HEK293 (cell line): Measurements from ENCODE around the gene BAD.

Experiments
- CTCF ChIA-PET: fragments of 350-600 bp; formaldehyde crosslinking; extraction: SDS; loops from one replicate; lab custom pipeline; 2021; ENCODE audit warnings: antibody characterized with exemption; lab: Yijun Ruan, JAX
- POLR2A ChIA-PET: fragments of 300-600 bp; formaldehyde crosslinking; extraction: SDS; loops from one replicate; lab custom pipeline; 2020; ENCODE audit warnings: antibody characterized with exemption, inconsistent platforms; lab: Yijun Ruan, JAX
- H3K27ac ChIP-seq: fragments of 200-500 bp; sonication (Bioruptor generic); 2 replicates; pipeline ENCODE4 v1.5.1; 2014; ENCODE audit warnings: low read depth, low read length, control low read depth, inconsistent platforms; ENCODE audit errors: extremely low read depth
- H3K36me3 ChIP-seq, 2 experiments: fragments of 200-500 bp in 1 of 2; sonication (Bioruptor generic) in 1 of 2; 1 replicate in 1 of 2; 2 replicates in 1 of 2; pipeline ENCODE4 v1.5.1; 2014 to 2017; ENCODE audit warnings: inconsistent platforms in 2 of 2, low read length in 2 of 2; ENCODE audit not compliant: control insufficient read depth in 2 of 2, insufficient read depth in 1 of 2
- H3K4me1 ChIP-seq: fragments of 200-500 bp; sonication (Bioruptor generic); 2 replicates; pipeline ENCODE4 v1.5.1; 2014; ENCODE audit warnings: mild to moderate bottlenecking, low read length, inconsistent platforms; ENCODE audit not compliant: control insufficient read depth, insufficient read depth
- H3K4me3 ChIP-seq: 2 replicates; pipeline ENCODE4 v1.5.1; 2011; ENCODE audit warnings: low read depth, mild to moderate bottlenecking, control low read depth, low read length, moderate library complexity
- H3K9me3 ChIP-seq: fragments of 200-500 bp; sonication (Bioruptor generic); 2 replicates; pipeline ENCODE4 v1.5.1; 2014; ENCODE audit warnings: low read depth, low read length, inconsistent platforms; ENCODE audit not compliant: control insufficient read depth, insufficient read depth
- KLF9 ChIP-seq: fragments of 450-650 bp; formaldehyde crosslinking; IDR thresholded peaks from 2 replicates; pipeline ENCODE4 v1.5.1; 2016; ENCODE audit warnings: missing biosample characterization, missing genetic modification characterization, low read depth
- PBX3 ChIP-seq: sonication (generic); formaldehyde crosslinking; IDR thresholded peaks from 2 replicates; pipeline ENCODE4 v1.8.1; 2022; ENCODE audit warnings: mild to moderate bottlenecking, moderate library complexity, missing genetic modification reagents
- SP7 ChIP-seq: fragments of 450-650 bp; formaldehyde crosslinking; IDR thresholded peaks from 2 replicates; pipeline ENCODE4 v1.5.1; 2016; ENCODE audit warnings: missing biosample characterization, missing genetic modification characterization
- ZBTB11 ChIP-seq: fragments of 450-650 bp; formaldehyde crosslinking; conservative IDR thresholded peaks from 2 replicates; pipeline ENCODE4 v1.5.1; 2016; ENCODE audit warnings: low read depth, missing biosample characterization, missing genetic modification characterization
- ZBTB20 ChIP-seq: fragments of 450-650 bp; formaldehyde crosslinking; IDR thresholded peaks from 2 replicates; pipeline ENCODE4 v1.5.1; 2016; ENCODE audit warnings: missing biosample characterization, missing genetic modification characterization
- ZBTB7A ChIP-seq: fragments of 450-650 bp; formaldehyde crosslinking; IDR thresholded peaks from 2 replicates; pipeline ENCODE4 v1.5.1; 2016; ENCODE audit warnings: low read depth, missing biosample characterization, missing genetic modification characterization
- ZFHX2 ChIP-seq: fragments of 450-650 bp; formaldehyde crosslinking; conservative IDR thresholded peaks from 2 replicates; pipeline ENCODE4 v1.5.1; 2016; ENCODE audit warnings: missing biosample characterization, missing genetic modification characterization
- ZFP3 ChIP-seq: fragments of 450-650 bp; formaldehyde crosslinking; IDR thresholded peaks from 2 replicates; pipeline ENCODE4 v1.5.1; 2016; ENCODE audit warnings: low read depth, missing biosample characterization, missing genetic modification characterization
- ZNF18 ChIP-seq: fragments of 450-650 bp; formaldehyde crosslinking; IDR thresholded peaks from 2 replicates; pipeline ENCODE4 v1.5.1; 2016; ENCODE audit warnings: missing biosample characterization, missing genetic modification characterization
- ZNF239 ChIP-seq: fragments of 450-650 bp; formaldehyde crosslinking; IDR thresholded peaks from 2 replicates; pipeline ENCODE4 v1.5.1; 2016; ENCODE audit warnings: missing biosample characterization, missing genetic modification characterization
- ZNF248 ChIP-seq: fragments of 450-650 bp; formaldehyde crosslinking; IDR thresholded peaks from 2 replicates; pipeline ENCODE4 v1.5.1; 2017; ENCODE audit warnings: missing biosample characterization, missing genetic modification characterization
- ZNF366 ChIP-seq: fragments of 450-650 bp; formaldehyde crosslinking; conservative IDR thresholded peaks from 2 replicates; pipeline ENCODE4 v1.5.1; 2016; ENCODE audit warnings: missing biosample characterization, missing genetic modification characterization
- ZNF394 ChIP-seq: fragments of 450-650 bp; formaldehyde crosslinking; IDR thresholded peaks from 2 replicates; pipeline ENCODE4 v1.5.1; 2016; ENCODE audit warnings: missing biosample characterization, missing genetic modification characterization, mild to moderate bottlenecking, moderate library complexity, borderline replicate concordance
- ZNF48 ChIP-seq: fragments of 450-650 bp; formaldehyde crosslinking; IDR thresholded peaks from 2 replicates; pipeline ENCODE4 v1.5.1; 2016; ENCODE audit warnings: missing biosample characterization, missing genetic modification characterization
- ZNF521 ChIP-seq: fragments of 450-650 bp; formaldehyde crosslinking; IDR thresholded peaks from 2 replicates; pipeline ENCODE4 v1.5.1; 2017; ENCODE audit warnings: missing biosample characterization, mild to moderate bottlenecking, missing genetic modification characterization
- ZNF549 ChIP-seq: fragments of 450-650 bp; IDR thresholded peaks from 2 replicates; pipeline ENCODE4 v1.5.1; 2018; ENCODE audit warnings: missing biosample characterization, missing genetic modification characterization, mild to moderate bottlenecking, inconsistent platforms, moderate library complexity
- ZNF600 ChIP-seq: fragments of 450-650 bp; formaldehyde crosslinking; IDR thresholded peaks from 2 replicates; pipeline ENCODE4 v1.5.1; 2016; ENCODE audit warnings: missing biosample characterization, missing genetic modification characterization
- ZNF629 ChIP-seq: fragments of 450-650 bp; formaldehyde crosslinking; IDR thresholded peaks from 2 replicates; pipeline ENCODE4 v1.5.1; 2017; ENCODE audit warnings: missing biosample characterization, missing genetic modification characterization
- ZNF664 ChIP-seq: fragments of 450-650 bp; formaldehyde crosslinking; IDR thresholded peaks from 2 replicates; pipeline ENCODE4 v1.5.1; 2016; ENCODE audit warnings: missing biosample characterization, missing genetic modification characterization
- ZSCAN30 ChIP-seq: fragments of 450-650 bp; IDR thresholded peaks from 2 replicates; pipeline ENCODE4 v1.5.1; 2018; ENCODE audit warnings: missing biosample characterization, mild to moderate bottlenecking, missing genetic modification characterization, moderate library complexity
- TF ChIP-seq, protein P1 (sequence below): fragments of 450-650 bp; IDR thresholded peaks from 2 replicates; pipeline ENCODE4 v1.5.1; 2018; ENCODE audit warnings: missing biosample characterization, mild to moderate bottlenecking, missing genetic modification characterization
- TF ChIP-seq, protein P2 (sequence below): fragments of 450-650 bp; formaldehyde crosslinking; IDR thresholded peaks from 2 replicates; pipeline ENCODE4 v1.5.1; 2016; ENCODE audit warnings: missing biosample characterization, missing genetic modification characterization

Gene BAD

DNA sequence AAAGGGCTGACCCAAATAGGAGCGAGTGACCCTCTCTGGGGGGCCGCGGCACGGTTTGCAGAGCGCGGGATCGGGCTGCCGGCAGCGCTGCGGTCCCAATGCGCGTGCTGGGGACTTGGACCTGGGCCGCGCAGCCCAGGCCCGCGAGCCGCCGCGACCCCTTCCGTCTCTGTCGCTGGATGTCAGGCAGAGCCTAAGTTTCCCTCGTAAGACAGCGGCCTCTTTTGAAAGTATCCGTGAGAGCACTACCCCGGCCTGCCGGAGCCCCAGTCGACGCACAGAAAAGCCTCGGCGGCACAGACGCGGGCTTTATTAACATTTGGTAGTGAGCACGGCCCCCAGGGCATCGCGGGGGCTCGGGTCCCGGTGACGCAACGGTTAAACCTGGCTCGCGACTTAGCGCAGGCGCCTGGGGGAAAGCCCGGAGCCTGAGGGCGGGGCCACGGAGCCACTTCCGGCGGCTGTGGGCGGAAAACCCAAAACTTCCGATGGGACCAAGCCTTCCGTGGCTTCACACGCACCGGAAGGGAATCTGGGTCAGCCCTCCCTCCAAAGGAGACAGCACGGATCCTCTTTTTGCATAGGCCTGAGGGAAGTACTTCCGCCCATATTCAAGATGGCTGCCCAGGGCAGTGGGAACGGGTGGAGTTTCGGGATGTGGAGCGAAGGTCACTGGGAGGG, 14.8 kb downstream of the BAD start (continued):
- TF ChIP-seq ZNF18 (tag by site-specific recombination) (peak; percentile 92; the same call in 1 of the 2 replicates), ZBTB11 (tag by site-specific recombination) (peak; percentile 98), ZNF239 (no peak), KLF9 (peak; percentile 64), ZNF394 (no peak; the same call in 1 of the 2 replicates), ZFHX2 (tag by site-specific recombination) (peak; percentile 75), PBX3 (CRISPR knock-in tag) (0 out of 2 replicates have a peak, but pooled peaks have one; percentile 34), ZNF549 (tag by site-specific recombination) (no peak), SP7 (peak; percentile 34; the same call in 1 of the 2 replicates), ZNF248 (no peak), ZSCAN30 (tag by site-specific recombination) (peak; percentile 73), ZNF521 (tag by site-specific recombination) (no peak), ZNF366 (tag by site-specific recombination) (peak; percentile 18; the same call in 1 of the 2 replicates)
- TF ChIP-seq, protein P1, sequence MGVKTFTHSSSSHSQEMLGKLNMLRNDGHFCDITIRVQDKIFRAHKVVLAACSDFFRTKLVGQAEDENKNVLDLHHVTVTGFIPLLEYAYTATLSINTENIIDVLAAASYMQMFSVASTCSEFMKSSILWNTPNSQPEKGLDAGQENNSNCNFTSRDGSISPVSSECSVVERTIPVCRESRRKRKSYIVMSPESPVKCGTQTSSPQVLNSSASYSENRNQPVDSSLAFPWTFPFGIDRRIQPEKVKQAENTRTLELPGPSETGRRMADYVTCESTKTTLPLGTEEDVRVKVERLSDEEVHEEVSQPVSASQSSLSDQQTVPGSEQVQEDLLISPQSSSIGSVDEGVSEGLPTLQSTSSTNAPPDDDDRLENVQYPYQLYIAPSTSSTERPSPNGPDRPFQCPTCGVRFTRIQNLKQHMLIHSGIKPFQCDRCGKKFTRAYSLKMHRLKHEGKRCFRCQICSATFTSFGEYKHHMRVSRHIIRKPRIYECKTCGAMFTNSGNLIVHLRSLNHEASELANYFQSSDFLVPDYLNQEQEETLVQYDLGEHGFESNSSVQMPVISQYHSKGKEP (tag by site-specific recombination), result 0 out of 2 replicates have a peak, but pooled peaks have one; percentile 3

- ChIA-PET CTCF (interaction anchor here (0.6 to 6.8 kb wide), 7 partner anchors 17 to 102 kb away, joined by 3 to 81 read pairs (median 5); partner anchors contain the start of genes CATSPERZ, ESRRA and PLCB3), POLR2A (interaction anchor here (0.7 to 7.0 kb wide), 12 partner anchors 11 to 86 kb away, joined by 3 to 96 read pairs (median 12); partner anchors contain the start of genes BAD, ESRRA, FERMT3 and FKBP2)
- Histone ChIP-seq H3K9me3 (no peaks in the 10 kb centered on the region), H3K36me3 (peaks cover 0 to 33% of the 10 kb centered on the region in 2 experiments; a peak in 1 of 3 replicates), H3K27ac (peak overlapping the region; percentile 83), H3K4me3 (peak overlapping the region; percentile 56), H3K4me1 (peaks cover 2% of the 10 kb centered on the region; the same call in 1 of the 2 replicates)
- TF ChIP-seq, protein P2, sequence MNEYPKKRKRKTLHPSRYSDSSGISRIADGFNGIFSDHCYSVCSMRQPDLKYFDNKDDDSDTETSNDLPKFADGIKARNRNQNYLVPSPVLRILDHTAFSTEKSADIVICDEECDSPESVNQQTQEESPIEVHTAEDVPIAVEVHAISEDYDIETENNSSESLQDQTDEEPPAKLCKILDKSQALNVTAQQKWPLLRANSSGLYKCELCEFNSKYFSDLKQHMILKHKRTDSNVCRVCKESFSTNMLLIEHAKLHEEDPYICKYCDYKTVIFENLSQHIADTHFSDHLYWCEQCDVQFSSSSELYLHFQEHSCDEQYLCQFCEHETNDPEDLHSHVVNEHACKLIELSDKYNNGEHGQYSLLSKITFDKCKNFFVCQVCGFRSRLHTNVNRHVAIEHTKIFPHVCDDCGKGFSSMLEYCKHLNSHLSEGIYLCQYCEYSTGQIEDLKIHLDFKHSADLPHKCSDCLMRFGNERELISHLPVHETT, result no peak
- TF ChIP-seq ZBTB7A (tag by site-specific recombination), result no peak
- peak; percentile 89 for TF ChIP-seq ZNF600 (tag by site-specific recombination)
- peak; percentile 94 for TF ChIP-seq ZBTB20 (tag by site-specific recombination)
- TF ChIP-seq ZNF629, result no peak
- TF ChIP-seq ZNF48 (tag by site-specific recombination), result no peak
- TF ChIP-seq ZBTB11 (tag by site-specific recombination), result 0 out of 2 replicates have a peak, but pooled peaks have one; percentile 11
- TF ChIP-seq ZNF366 (tag by site-specific recombination), result 0 out of 2 replicates have a peak, but pooled peaks have one; percentile 14
- TF ChIP-seq ZNF664, result no peak
- TF ChIP-seq ZFP3 (tag by site-specific recombination), result no peak
Measured at GRCh38 chr11:64268893-64269539, 15.4 kb downstream of the BAD start.
